Neural cell (in vitro differentiated cells): ENCODE measurements around the gene MYO1F.
"Not testable (repeated sequence)": the region's sequence is repeated elsewhere in the genome, so short reads cannot be mapped to it uniquely, and the experiment has no call there.

ENCODE experiments used
- MXI1 ChIP-seq: fragments of 450-650 bp; conservative IDR thresholded peaks from 2 replicates; pipeline ENCODE4 v1.6.1; 2014; ENCODE audit warnings: antibody characterized with exemption, mild to moderate bottlenecking; ENCODE audit not compliant: poor library complexity, severe bottlenecking
- POLR2AphosphoS5 ChIP-seq: IDR thresholded peaks from 2 replicates; pipeline ENCODE4 v1.6.1; 2012
- RAD21 ChIP-seq: fragments of 450-650 bp; conservative IDR thresholded peaks from 2 replicates; pipeline ENCODE4 v1.6.1; 2014; ENCODE audit warnings: antibody characterized with exemption, mild to moderate bottlenecking, moderate library complexity
- TF ChIP-seq, protein P1 (sequence below): fragments of 450-650 bp; IDR thresholded peaks from 2 replicates; pipeline ENCODE4 v1.5.1; 2014; ENCODE audit warnings: antibody characterized with exemption, mild to moderate bottlenecking, moderate library complexity; ENCODE audit not compliant: poor library complexity, severe bottlenecking
- TF ChIP-seq, protein P2 (sequence below): IDR thresholded peaks from 2 replicates; pipeline ENCODE4 v1.6.1; 2012; ENCODE audit warnings: borderline replicate concordance

DNA sequence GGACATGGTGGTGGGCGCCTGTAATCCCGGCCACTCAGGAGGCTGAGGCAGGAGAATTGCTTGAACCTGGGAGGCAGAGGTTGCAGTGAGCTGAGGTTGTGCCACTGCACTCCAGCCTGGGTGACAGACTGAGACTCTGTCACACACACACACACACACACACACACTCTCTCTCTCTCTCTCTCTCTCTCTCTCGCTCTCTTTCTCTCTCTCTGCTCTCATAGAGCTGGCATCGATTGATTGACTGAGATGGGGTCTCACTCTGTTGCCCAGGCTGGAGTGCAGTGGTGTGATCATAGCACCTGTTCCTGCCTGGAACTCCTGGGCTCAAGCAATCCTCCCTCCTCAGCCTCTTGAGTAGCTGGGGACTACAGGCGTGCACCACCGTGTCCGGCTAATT is 23.5 kb downstream of the MYO1F start:
- not testable (repeated sequence) for TF ChIP-seq RAD21, POLR2AphosphoS5, MXI1
- TF ChIP-seq, protein P1, sequence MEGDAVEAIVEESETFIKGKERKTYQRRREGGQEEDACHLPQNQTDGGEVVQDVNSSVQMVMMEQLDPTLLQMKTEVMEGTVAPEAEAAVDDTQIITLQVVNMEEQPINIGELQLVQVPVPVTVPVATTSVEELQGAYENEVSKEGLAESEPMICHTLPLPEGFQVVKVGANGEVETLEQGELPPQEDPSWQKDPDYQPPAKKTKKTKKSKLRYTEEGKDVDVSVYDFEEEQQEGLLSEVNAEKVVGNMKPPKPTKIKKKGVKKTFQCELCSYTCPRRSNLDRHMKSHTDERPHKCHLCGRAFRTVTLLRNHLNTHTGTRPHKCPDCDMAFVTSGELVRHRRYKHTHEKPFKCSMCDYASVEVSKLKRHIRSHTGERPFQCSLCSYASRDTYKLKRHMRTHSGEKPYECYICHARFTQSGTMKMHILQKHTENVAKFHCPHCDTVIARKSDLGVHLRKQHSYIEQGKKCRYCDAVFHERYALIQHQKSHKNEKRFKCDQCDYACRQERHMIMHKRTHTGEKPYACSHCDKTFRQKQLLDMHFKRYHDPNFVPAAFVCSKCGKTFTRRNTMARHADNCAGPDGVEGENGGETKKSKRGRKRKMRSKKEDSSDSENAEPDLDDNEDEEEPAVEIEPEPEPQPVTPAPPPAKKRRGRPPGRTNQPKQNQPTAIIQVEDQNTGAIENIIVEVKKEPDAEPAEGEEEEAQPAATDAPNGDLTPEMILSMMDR: not testable (repeated sequence)
- TF ChIP-seq, protein P2, sequence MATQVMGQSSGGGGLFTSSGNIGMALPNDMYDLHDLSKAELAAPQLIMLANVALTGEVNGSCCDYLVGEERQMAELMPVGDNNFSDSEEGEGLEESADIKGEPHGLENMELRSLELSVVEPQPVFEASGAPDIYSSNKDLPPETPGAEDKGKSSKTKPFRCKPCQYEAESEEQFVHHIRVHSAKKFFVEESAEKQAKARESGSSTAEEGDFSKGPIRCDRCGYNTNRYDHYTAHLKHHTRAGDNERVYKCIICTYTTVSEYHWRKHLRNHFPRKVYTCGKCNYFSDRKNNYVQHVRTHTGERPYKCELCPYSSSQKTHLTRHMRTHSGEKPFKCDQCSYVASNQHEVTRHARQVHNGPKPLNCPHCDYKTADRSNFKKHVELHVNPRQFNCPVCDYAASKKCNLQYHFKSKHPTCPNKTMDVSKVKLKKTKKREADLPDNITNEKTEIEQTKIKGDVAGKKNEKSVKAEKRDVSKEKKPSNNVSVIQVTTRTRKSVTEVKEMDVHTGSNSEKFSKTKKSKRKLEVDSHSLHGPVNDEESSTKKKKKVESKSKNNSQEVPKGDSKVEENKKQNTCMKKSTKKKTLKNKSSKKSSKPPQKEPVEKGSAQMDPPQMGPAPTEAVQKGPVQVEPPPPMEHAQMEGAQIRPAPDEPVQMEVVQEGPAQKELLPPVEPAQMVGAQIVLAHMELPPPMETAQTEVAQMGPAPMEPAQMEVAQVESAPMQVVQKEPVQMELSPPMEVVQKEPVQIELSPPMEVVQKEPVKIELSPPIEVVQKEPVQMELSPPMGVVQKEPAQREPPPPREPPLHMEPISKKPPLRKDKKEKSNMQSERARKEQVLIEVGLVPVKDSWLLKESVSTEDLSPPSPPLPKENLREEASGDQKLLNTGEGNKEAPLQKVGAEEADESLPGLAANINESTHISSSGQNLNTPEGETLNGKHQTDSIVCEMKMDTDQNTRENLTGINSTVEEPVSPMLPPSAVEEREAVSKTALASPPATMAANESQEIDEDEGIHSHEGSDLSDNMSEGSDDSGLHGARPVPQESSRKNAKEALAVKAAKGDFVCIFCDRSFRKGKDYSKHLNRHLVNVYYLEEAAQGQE: not testable (repeated sequence)
